Fibroblast of mammary gland (primary cell): ENCODE results near the gene FCAMR.
A peak's percentile ranks its signal among the peaks of the same experiment; 100 is the strongest.

Source experiments
- DNase-seq: peaks from one replicate; pipeline ENCODE4 v3.0.0-alpha.2; 2010; ENCODE audit warnings: low read depth
- H3K4me3 ChIP-seq: 2 replicates; pipeline ENCODE4 v1.5.1; 2011; ENCODE audit warnings: low read depth, mild to moderate bottlenecking, low read length, moderate library complexity; ENCODE audit not compliant: control insufficient read depth
- TF ChIP-seq, protein P1 (sequence below): conservative IDR thresholded peaks from 2 replicates; pipeline ENCODE4 v1.5.1; 2011; ENCODE audit warnings: low read depth, low read length, inconsistent platforms; ENCODE audit not compliant: control insufficient read depth, insufficient read depth

Gene FCAMR

DNA sequence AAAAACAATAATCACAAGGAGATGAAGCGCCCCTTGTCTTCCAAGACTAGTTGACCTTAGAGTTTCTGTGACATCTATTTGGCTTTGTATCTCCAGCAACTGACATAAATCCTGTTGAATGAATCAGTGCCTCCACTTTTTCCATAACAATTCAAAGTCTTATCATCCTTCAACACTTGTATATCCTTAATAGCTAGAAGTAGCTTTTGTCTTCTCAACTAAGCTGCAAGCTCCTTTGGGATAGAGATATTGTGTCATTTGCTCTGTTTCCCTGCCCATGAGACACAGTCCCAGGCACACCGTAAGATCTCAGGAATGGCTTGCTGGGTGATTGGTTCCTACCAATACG is 29.7 kb downstream of the FCAMR start:
- DNase-seq: no peak
- H3K4me3 ChIP-seq: no peak overlapping the region
- TF ChIP-seq, protein P1, sequence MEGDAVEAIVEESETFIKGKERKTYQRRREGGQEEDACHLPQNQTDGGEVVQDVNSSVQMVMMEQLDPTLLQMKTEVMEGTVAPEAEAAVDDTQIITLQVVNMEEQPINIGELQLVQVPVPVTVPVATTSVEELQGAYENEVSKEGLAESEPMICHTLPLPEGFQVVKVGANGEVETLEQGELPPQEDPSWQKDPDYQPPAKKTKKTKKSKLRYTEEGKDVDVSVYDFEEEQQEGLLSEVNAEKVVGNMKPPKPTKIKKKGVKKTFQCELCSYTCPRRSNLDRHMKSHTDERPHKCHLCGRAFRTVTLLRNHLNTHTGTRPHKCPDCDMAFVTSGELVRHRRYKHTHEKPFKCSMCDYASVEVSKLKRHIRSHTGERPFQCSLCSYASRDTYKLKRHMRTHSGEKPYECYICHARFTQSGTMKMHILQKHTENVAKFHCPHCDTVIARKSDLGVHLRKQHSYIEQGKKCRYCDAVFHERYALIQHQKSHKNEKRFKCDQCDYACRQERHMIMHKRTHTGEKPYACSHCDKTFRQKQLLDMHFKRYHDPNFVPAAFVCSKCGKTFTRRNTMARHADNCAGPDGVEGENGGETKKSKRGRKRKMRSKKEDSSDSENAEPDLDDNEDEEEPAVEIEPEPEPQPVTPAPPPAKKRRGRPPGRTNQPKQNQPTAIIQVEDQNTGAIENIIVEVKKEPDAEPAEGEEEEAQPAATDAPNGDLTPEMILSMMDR: no peak

DNA sequence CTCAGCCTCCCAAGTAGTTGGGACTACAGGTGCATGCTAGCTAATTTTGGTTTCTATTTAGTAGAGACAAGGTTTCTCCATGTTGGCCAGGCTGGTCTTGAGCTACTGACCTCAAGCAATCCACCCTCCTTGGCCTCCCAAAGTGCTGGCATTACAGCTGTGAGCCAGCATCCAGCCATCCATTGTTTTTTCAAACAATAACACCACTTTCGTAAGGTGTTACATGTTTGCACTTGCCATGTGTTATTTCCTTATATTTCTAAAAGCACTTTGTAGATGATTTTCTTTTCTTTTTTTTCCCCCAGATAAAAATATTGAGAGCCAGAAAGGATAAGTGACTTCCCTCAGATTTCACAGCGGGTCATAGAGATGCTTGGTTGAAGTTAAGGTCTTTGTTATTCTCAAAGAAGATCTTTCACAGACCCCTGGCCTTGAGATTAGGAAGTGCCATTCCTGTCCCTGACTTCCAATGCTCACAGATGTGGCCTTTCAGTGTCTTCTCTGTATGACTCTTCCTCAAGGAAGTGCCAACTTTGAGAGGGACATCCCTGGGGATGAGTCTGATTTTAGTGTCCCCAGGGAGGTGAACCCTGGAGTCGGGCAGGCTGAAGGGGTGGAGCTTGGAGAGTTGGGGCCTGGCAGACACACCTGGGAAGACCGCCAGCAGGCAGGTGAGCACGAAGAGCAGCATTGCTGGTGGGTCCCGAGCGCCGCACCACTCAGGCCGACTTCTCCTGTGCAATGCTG is 30.2 kb downstream of the FCAMR start:
- TF ChIP-seq, protein P1: no peak
- no peak for DNase-seq
- no peak overlapping the region for H3K4me3 ChIP-seq

DNA sequence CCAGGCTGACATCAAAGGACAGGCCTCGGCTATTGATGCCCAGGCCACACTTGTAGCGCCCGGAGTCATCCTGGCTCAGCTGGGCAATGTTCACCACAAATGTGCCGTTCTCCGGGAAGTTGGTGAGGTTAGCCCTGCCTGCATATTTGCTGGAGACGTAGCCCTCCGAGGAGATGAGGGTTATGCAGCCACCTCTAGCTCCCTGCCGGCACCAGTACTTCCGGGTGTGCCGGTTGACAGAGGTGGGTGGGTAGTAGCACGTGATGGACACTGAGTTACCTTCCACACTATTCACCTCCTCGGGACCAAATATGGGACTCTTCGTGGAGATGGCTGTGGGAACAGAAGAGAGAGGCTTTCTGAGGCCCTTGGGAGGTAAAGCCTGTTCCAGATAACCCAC is 31.1 kb downstream of the FCAMR start:
- no peak for DNase-seq
- H3K4me3 ChIP-seq: no peak overlapping the region
- TF ChIP-seq, protein P1: no peak

DNA sequence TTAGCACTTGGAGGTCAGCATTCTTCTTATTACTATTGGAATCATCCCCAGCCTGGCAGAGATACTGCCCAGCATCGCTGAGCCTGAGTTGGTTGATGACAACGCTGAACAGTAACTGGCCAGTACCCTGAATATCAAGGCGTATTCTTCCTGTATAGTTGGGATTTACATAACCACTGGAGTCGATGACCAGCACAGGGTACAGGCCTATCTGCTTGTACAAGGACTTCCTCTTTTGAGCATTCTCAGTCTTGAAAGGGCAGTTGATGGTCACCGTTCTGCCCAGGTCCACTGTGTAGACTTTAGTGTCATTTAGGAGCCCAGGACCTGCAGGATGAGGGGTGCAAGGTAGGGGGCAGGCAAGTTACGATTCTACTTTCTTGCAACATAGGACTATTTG is 32.8 kb downstream of the FCAMR start:
- H3K4me3 ChIP-seq: no peak overlapping the region
- no peak for DNase-seq
- TF ChIP-seq, protein P1: no peak

DNA sequence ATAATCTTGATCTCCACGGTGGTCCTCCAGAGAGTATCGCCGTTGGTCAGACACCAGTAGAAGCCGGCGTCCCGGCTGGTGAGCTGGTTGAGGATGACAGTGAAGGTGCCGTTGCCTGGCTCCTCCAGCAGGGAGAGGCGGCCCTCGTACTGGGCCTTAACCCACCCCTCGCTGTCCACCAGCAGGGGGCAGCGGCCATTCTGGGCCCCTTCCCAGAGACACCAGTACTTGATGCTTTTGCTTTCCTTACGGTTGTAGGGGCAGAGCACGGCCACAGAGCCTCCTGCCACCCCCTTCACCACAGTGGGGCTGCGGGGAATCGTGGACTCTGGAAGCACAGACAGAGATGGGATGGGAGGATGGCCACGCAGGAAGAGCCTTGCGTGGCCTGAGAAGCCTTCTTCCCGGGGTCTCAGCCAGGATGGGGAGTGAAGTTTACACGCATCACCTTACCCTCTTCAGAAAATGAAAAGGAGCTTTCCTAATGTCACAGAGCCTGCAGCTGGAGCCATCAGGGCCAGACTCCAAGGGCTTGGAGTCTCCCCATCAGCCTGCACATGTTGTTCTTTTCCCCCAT is 34.7 kb downstream of the FCAMR start:
- H3K4me3 ChIP-seq: no peak overlapping the region
- DNase-seq: peak; percentile 19
- TF ChIP-seq, protein P1: peak; percentile 46

DNA sequence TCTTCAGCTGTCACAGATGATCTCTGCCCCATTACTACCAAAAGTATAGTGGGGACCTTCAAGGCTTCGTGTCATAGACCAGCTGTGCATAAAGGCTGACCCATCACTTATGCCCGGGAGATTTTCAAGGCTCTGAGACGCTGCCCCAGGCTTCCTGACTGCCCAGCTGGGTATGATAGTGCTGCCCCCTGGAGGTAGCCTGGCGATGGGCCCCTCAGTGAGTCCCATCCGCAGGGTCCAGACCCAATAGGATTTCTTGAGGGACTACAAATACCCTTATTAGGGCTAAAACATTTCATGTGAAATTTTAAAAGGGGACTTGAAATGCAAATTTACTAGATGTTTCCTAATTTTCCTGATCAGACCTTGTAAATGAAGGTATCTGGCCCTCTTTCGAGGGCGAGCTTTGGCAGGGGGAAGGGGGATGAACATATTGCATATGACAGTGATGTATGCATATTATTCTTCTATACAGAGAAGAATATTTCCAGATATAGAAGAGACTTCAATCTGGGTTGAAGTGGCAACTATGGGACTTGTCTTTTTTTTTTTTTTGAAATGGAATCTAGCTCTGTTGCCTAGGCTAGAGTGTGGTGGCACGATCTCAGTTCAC is 36.8 kb downstream of the FCAMR start:
- DNase-seq: no peak
- H3K4me3 ChIP-seq: no peak overlapping the region
- TF ChIP-seq, protein P1: peak; percentile 55
